HL-60 (cell line): ENCODE measurements around the gene WAC.

Experiments used
- CTCF ChIP-seq: IDR thresholded peaks from one replicate; pipeline ENCODE4 v1.5.1; 2011; ENCODE audit warnings: low read length, control low read depth, inconsistent platforms; ENCODE audit not compliant: insufficient read depth
- GABPA ChIP-seq: IDR thresholded peaks from 2 replicates; pipeline ENCODE4 v1.6.1; 2012; ENCODE audit warnings: low read depth
- REST ChIP-seq: IDR thresholded peaks from 2 replicates; pipeline ENCODE4 v1.6.1; 2012; ENCODE audit warnings: low read depth; ENCODE audit not compliant: insufficient replicate concordance
- SPI1 ChIP-seq: IDR thresholded peaks from 2 replicates; pipeline ENCODE4 v1.6.1; 2012; ENCODE audit warnings: low read depth, mild to moderate bottlenecking, borderline replicate concordance

- TF ChIP-seq CTCF = no peak
- no peak for TF ChIP-seq SPI1
- no peak for TF ChIP-seq REST
- no peak for TF ChIP-seq GABPA
These were observed 38.5 kb upstream of the WAC start for GRCh38 chr10:28494420-28494819.
